Loucy (cell line): ENCODE results near the gene ADARB2.

Source experiments
- H2AFZ ChIP-seq: fragments of 200-600 bp; sonication (generic); 2 replicates; pipeline ENCODE4 v1.6.0; 2016; ENCODE audit warnings: antibody characterized with exemption, mild to moderate bottlenecking, low read length, moderate library complexity
- H3F3A ChIP-seq: fragments of 200-600 bp; 2 replicates; pipeline ENCODE4 v1.6.0; 2016; ENCODE audit warnings: antibody characterized with exemption, low read depth, mild to moderate bottlenecking
- H3K27me3 ChIP-seq: fragments of 200-600 bp; sonication (generic); 2 replicates; pipeline ENCODE4 v1.6.1; 2014; ENCODE audit warnings: low read length, mild to moderate bottlenecking; ENCODE audit not compliant: insufficient read depth, poor library complexity, severe bottlenecking
- H3K36me3 ChIP-seq: fragments of 200-600 bp; sonication (generic); 2 replicates; pipeline ENCODE4 v1.6.1; 2016; ENCODE audit warnings: low read length; ENCODE audit not compliant: insufficient read depth
- H3K4me1 ChIP-seq: fragments of 200-600 bp; sonication (generic); 2 replicates; pipeline ENCODE4 v1.5.1; 2014; ENCODE audit warnings: low read length, mild to moderate bottlenecking; ENCODE audit not compliant: insufficient read depth, poor library complexity, severe bottlenecking
- H3K4me2 ChIP-seq: fragments of 200-600 bp; sonication (generic); 2 replicates; pipeline ENCODE4 v1.6.0; 2014; ENCODE audit warnings: antibody characterized with exemption, low read length, low read depth, mild to moderate bottlenecking; ENCODE audit not compliant: poor library complexity, severe bottlenecking
- H3K4me3 ChIP-seq: fragments of 200-600 bp; sonication (generic); 2 replicates; pipeline ENCODE4 v1.5.1; 2014; ENCODE audit warnings: low read length, mild to moderate bottlenecking, mixed read lengths; ENCODE audit not compliant: poor library complexity, severe bottlenecking
- H3K79me2 ChIP-seq: fragments of 200-600 bp; sonication (generic); 2 replicates; pipeline ENCODE4 v1.6.1; 2014; ENCODE audit warnings: low read length; ENCODE audit not compliant: insufficient read depth
- H3K9ac ChIP-seq: fragments of 200-600 bp; sonication (generic); 2 replicates; pipeline ENCODE4 v1.6.0; 2014; ENCODE audit warnings: mild to moderate bottlenecking, low read depth, low read length, moderate library complexity; ENCODE audit not compliant: poor library complexity, severe bottlenecking
- H3K9me2 ChIP-seq: fragments of 200-600 bp; sonication (generic); replicated peaks from 2 replicates; pipeline ENCODE4 v1.6.1; 2016; ENCODE audit warnings: low read depth, low read length, mixed read lengths
- H3K9me3 ChIP-seq: fragments of 200-600 bp; sonication (generic); 2 replicates; pipeline ENCODE4 v1.6.1; 2014; ENCODE audit warnings: mild to moderate bottlenecking, antibody characterized with exemption, low read length, low read depth; ENCODE audit not compliant: insufficient read depth
- H4K20me1 ChIP-seq: fragments of 200-600 bp; sonication (generic); 2 replicates; pipeline ENCODE4 v1.6.0; 2014; ENCODE audit warnings: antibody characterized with exemption, low read length, mild to moderate bottlenecking; ENCODE audit not compliant: insufficient read depth, poor library complexity, severe bottlenecking
- EZH2phosphoT487 ChIP-seq: fragments of 200-600 bp; IDR thresholded peaks from 2 replicates; pipeline ENCODE4 v1.6.1; 2018; ENCODE audit warnings: antibody characterized with exemption, mild to moderate bottlenecking, moderate library complexity, borderline replicate concordance
- TF ChIP-seq, protein P1 (sequence below): fragments of 200-600 bp; sonication (generic); conservative IDR thresholded peaks from 2 replicates; pipeline ENCODE4 v1.5.1; 2014; ENCODE audit warnings: mild to moderate bottlenecking, antibody characterized with exemption, low read length

The ADARB2 gene

DNA sequence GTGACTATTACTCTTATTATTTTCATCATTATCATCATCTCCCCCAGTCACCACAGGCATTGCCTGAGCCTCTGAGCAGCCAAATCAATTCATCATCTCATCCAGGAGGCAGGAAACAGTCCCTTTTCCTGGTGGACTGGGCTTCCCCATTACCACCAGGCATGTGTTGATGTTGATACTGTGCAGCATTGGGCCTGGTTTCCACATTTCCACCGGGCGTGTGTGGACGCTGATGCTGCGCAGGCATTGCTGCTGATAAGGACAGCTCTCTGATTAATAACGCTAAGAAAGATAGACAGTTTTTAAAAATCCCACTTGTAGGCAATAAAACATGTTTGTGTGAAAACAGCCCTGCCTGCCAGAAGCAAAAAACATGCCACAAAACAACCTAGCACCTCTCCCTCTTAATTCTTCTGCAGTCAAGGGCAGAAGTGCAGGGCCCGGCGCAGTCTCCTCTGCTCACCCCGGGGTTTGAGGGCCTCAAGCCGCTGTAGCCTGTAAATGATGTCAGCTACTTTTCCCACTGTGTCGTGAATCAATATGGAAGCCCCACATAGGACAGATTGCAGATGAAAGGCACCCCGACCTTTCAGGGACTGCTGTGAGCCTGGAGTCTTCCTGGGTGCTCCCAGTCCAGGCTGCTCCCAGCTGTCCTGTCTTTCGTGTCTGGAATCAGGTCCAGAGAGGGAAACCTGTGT, 465.1 kb downstream of the ADARB2 start:
- no peaks in the 10 kb centered on the region for H3K27me3 ChIP-seq
- H3F3A ChIP-seq, result no peaks in the 10 kb centered on the region
- H3K36me3 ChIP-seq, result no peaks in the 10 kb centered on the region
- H3K4me3 ChIP-seq, result no peak overlapping the region
- no peak overlapping the region for H3K4me2 ChIP-seq
- H3K4me1 ChIP-seq, result no peaks in the 10 kb centered on the region
- no peaks in the 10 kb centered on the region for H3K9me3 ChIP-seq
- H3K79me2 ChIP-seq, result no peaks in the 10 kb centered on the region
- no peaks in the 10 kb centered on the region for H3K9me2 ChIP-seq
- no peak overlapping the region for H3K9ac ChIP-seq
- no peaks in the 10 kb centered on the region for H4K20me1 ChIP-seq
- H2AFZ ChIP-seq, result no peak overlapping the region
- TF ChIP-seq EZH2phosphoT487, result no peak
- TF ChIP-seq, protein P1, sequence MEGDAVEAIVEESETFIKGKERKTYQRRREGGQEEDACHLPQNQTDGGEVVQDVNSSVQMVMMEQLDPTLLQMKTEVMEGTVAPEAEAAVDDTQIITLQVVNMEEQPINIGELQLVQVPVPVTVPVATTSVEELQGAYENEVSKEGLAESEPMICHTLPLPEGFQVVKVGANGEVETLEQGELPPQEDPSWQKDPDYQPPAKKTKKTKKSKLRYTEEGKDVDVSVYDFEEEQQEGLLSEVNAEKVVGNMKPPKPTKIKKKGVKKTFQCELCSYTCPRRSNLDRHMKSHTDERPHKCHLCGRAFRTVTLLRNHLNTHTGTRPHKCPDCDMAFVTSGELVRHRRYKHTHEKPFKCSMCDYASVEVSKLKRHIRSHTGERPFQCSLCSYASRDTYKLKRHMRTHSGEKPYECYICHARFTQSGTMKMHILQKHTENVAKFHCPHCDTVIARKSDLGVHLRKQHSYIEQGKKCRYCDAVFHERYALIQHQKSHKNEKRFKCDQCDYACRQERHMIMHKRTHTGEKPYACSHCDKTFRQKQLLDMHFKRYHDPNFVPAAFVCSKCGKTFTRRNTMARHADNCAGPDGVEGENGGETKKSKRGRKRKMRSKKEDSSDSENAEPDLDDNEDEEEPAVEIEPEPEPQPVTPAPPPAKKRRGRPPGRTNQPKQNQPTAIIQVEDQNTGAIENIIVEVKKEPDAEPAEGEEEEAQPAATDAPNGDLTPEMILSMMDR, result no peak

DNA sequence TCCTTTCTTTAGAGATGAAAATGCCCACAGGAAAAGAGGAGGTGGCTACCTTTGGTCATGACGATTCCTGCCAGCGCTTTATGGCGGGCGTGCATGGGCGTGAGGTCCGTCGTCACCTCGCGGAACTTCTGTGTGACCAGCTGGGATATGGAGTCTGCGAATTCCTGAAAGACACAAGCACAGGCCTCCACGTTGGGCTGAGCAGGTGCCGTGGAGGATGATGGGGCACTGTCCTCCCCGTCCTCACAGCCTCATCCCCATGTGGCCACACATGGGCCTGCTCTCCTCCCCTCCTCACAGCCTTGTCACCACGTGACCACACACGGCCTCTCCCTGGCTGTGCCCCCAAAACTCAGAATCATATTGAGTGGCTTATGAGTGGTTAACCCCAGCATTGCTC, 466.4 kb downstream of the ADARB2 start:
- TF ChIP-seq EZH2phosphoT487, result no peak
- TF ChIP-seq, protein P1, result no peak
- Histone ChIP-seq H3K9me3 (no peaks in the 10 kb centered on the region), H3K36me3 (no peaks in the 10 kb centered on the region), H3K4me2 (no peak overlapping the region), H3K79me2 (no peaks in the 10 kb centered on the region), H3K4me1 (no peaks in the 10 kb centered on the region), H4K20me1 (no peaks in the 10 kb centered on the region), H2AFZ (no peak overlapping the region), H3K9me2 (no peaks in the 10 kb centered on the region), H3K4me3 (no peak overlapping the region), H3K27me3 (no peaks in the 10 kb centered on the region), H3F3A (no peaks in the 10 kb centered on the region), H3K9ac (no peak overlapping the region)

GRCh38 chr10:1270490-1270889, 466.8 kb downstream of the ADARB2 start:
- Histone ChIP-seq H3K4me1 (no peaks in the 10 kb centered on the region), H3K27me3 (no peaks in the 10 kb centered on the region), H3K4me2 (no peak overlapping the region), H3K4me3 (no peak overlapping the region), H3K79me2 (no peaks in the 10 kb centered on the region), H4K20me1 (no peaks in the 10 kb centered on the region), H3K9me3 (no peaks in the 10 kb centered on the region), H2AFZ (no peak overlapping the region), H3K9ac (no peak overlapping the region), H3K36me3 (no peaks in the 10 kb centered on the region), H3F3A (no peaks in the 10 kb centered on the region), H3K9me2 (no peaks in the 10 kb centered on the region)
- TF ChIP-seq EZH2phosphoT487, result no peak

DNA sequence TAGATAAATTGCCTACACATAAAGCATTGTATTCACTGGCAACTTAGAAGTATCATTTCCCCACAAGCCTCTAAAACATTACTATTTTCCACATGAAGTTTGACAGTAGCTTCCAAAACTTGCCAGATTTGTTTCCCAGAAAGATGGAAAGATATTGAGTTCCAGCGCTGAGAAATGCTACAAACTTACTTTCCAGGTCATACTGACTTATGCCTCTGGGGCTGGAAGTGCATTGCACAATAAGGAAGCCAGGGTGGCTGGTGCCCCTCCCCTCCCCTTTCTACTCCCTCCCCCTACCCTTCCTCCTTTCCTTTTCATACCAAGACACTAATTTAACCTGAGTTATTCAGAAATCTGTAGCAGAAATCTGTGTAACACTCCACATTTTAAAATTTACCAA, 468.5 kb downstream of the ADARB2 start:
- H3F3A ChIP-seq, result no peaks in the 10 kb centered on the region
- H3K9me2 ChIP-seq, result no peaks in the 10 kb centered on the region
- no peaks in the 10 kb centered on the region for H3K79me2 ChIP-seq
- no peak overlapping the region for H3K4me3 ChIP-seq
- no peak overlapping the region for H2AFZ ChIP-seq
- no peaks in the 10 kb centered on the region for H3K27me3 ChIP-seq
- no peaks in the 10 kb centered on the region for H3K36me3 ChIP-seq
- H3K4me2 ChIP-seq, result no peak overlapping the region
- H3K9ac ChIP-seq, result no peak overlapping the region
- no peaks in the 10 kb centered on the region for H3K4me1 ChIP-seq
- TF ChIP-seq, protein P1, result no peak
- no peak for TF ChIP-seq EZH2phosphoT487
- no peaks in the 10 kb centered on the region for H3K9me3 ChIP-seq
- H4K20me1 ChIP-seq, result no peaks in the 10 kb centered on the region
